Measurements from ENCODE around the gene MRAP.

- TF ChIP-seq CTCF (IDR thresholded peaks at IDR 0.05 in 2 of 3, conservative IDR thresholded peaks at IDR 0.05 in 1 of 3; ENCODE audit: borderline replicate concordance in 1 of 3, insufficient read depth in 1 of 3, low read depth in 2 of 3, low read length in 2 of 3) (no peak), SIN3A (IDR thresholded peaks at IDR 0.05; ENCODE audit: low read depth) (no peak), EZH2phosphoT487 (IDR thresholded peaks at IDR 0.05; ENCODE audit: borderline replicate concordance) (no peak), EZH2 (IDR thresholded peaks at IDR 0.05) (no peak), REST (IDR thresholded peaks at IDR 0.05; ENCODE audit: low read depth) (no peak)
These were observed 35.5 kb downstream of the MRAP start for GRCh38 chr21:32333953-32334673.

Measured in HCT116 (cell line).